ENCODE results near the gene FAM193B.
A peak's percentile ranks its signal among the peaks of the same experiment; 100 is the strongest.

FAM193B gene

GRCh38 chr5:177519463-177520235, 34.7 kb downstream of the FAM193B start:
- H3K4me3 ChIP-seq (ENCODE audit: low read depth, low read length) = no peak overlapping the region
- TF ChIP-seq CTCF (conservative IDR thresholded peaks at IDR 0.05; ENCODE audit: low read depth, low read length) = no peak
- DNase-seq (ENCODE audit: low read depth) = no peak

- TF ChIP-seq CTCF (conservative IDR thresholded peaks at IDR 0.05; ENCODE audit: low read depth, low read length) = no peak
- peak within 1 kb of the TSS; percentile 100 for H3K4me3 ChIP-seq (ENCODE audit: low read depth, low read length)
- DNase-seq (ENCODE audit: low read depth) = peak; percentile 99
Measured at GRCh38 chr5:177516601-177517568, 37.5 kb downstream of the FAM193B start, which contains the start of gene DDX41. DDX41 (minus strand) TSS chr5:177516961; CDS start chr5:177516945, 16 bp downstream.

GRCh38 chr5:177515580-177515979, 38.8 kb downstream of the FAM193B start:
- H3K4me3 ChIP-seq (ENCODE audit: low read depth, low read length) = no peak overlapping the region
- DNase-seq (ENCODE audit: low read depth) = no peak
- TF ChIP-seq CTCF (conservative IDR thresholded peaks at IDR 0.05; ENCODE audit: low read depth, low read length) = no peak

GRCh38 chr5:177514541-177514940, 39.8 kb downstream of the FAM193B start:
- DNase-seq (ENCODE audit: low read depth) = no peak
- no peak overlapping the region for H3K4me3 ChIP-seq (ENCODE audit: low read depth, low read length)
- no peak for TF ChIP-seq CTCF (conservative IDR thresholded peaks at IDR 0.05; ENCODE audit: low read depth, low read length)

- no peak for TF ChIP-seq CTCF (conservative IDR thresholded peaks at IDR 0.05; ENCODE audit: low read depth, low read length)
- no peak overlapping the region for H3K4me3 ChIP-seq (ENCODE audit: low read depth, low read length)
- DNase-seq (ENCODE audit: low read depth) = no peak
Measured at GRCh38 chr5:177513500-177513899, 40.9 kb downstream of the FAM193B start.

GRCh38 chr5:177512736-177513380, 41.5 kb downstream of the FAM193B start:
- TF ChIP-seq CTCF (conservative IDR thresholded peaks at IDR 0.05; ENCODE audit: low read depth, low read length) = no peak
- no peak for DNase-seq (ENCODE audit: low read depth)
- H3K4me3 ChIP-seq (ENCODE audit: low read depth, low read length) = no peak overlapping the region

All from choroid plexus epithelial cell (primary cell).